ENCODE data around the gene FN1. TPM values are rescaled to one million over a fixed set of nuclear protein-coding genes. Genes with fewer than 3 reads are reported as not detected.
A peak's percentile ranks its signal among the peaks of the same experiment; 100 is the strongest.

The FN1 gene
- total RNA-seq, 6 experiments from 2014 or later: 938 to 2,279 (median 1,324) TPM

DNA sequence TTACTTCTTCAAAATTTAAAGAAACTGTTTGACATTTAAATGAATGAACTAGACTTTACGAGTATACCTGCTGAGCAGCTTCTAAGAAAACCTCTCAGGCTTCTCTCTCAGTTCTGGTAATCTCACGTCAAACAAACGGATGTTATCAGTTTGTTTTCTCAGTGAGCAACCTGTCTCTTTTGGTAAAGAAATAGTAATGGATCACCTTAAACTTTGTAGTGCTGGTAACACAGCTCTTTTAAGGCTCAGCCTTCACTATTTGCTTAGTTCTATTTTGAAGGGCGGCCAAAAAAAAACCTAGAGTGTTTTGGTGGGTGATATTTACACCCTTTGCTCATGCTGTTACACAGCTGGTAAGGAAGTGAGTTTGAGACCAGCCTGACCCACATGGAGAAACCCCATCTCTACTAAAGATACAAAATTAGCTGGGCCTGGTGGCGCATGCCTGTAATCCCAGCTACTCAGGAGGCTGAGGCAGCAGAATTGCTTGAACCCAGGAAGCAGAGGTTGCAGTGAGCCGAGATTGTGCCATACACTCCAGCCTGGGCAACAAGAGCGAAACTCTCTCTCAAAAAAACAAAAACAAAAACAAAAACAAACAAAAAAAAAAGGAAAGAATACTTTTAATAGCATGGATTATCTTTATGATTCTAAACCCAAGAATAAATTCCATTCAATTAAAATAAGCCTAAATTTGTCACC lies 15.9 kb downstream of the FN1 start:
- no peaks in the 10 kb centered on the region for H3K9me3 ChIP-seq
- H3K27ac ChIP-seq: peak overlapping the region; percentile 19 to 89 (median 71)
- 38% methylated on average over 7 of the region's 7 CpGs for WGBS (ENCODE audit: insufficient coverage, low coverage, low lambda C conversion rate, missing lambda C conversion rate)
- peaks cover 0 to 82% (median 22%) of the 10 kb centered on the region in 4 donors for H3K4me1 ChIP-seq
- peaks cover 3 to 50% (median 20%) of the 10 kb centered on the region in 4 donors for H3K36me3 ChIP-seq
- H3K4me3 ChIP-seq: no peak overlapping the region
- H3K27me3 ChIP-seq: no peaks in the 10 kb centered on the region
- intact Hi-C loops (cut with DNase I): no loop called here
- no peak for TF ChIP-seq POLR2A (IDR thresholded peaks at IDR 0.05)
- TF ChIP-seq, protein P1, sequence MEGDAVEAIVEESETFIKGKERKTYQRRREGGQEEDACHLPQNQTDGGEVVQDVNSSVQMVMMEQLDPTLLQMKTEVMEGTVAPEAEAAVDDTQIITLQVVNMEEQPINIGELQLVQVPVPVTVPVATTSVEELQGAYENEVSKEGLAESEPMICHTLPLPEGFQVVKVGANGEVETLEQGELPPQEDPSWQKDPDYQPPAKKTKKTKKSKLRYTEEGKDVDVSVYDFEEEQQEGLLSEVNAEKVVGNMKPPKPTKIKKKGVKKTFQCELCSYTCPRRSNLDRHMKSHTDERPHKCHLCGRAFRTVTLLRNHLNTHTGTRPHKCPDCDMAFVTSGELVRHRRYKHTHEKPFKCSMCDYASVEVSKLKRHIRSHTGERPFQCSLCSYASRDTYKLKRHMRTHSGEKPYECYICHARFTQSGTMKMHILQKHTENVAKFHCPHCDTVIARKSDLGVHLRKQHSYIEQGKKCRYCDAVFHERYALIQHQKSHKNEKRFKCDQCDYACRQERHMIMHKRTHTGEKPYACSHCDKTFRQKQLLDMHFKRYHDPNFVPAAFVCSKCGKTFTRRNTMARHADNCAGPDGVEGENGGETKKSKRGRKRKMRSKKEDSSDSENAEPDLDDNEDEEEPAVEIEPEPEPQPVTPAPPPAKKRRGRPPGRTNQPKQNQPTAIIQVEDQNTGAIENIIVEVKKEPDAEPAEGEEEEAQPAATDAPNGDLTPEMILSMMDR (IDR thresholded peaks at IDR 0.05): no peak
- DNase-seq (no peak), ATAC-seq (peak in 3 of 4 donors; percentile 11 to 37 (median 37))

DNA sequence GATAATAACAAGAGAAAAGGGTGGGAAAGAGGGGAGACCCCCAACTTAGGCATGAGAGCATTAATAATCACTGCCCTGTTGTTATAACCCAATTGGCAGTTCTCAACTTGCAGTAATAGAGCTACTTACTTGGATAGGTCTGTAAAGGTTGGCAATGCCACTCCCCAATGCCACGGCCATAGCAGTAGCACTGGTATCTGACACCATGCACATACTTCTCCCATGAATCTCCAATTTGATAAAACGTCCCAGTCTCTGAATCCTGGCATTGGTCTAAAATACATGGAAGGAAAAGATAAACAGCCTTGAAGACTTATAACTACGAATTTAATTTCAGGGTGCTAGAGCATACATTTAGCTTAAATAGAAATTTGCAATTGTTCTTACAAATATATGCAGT lies 16.8 kb downstream of the FN1 start:
- Histone ChIP-seq H3K36me3 (peaks cover 3 to 41% (median 20%) of the 10 kb centered on the region in 4 donors), H3K4me3 (no peak overlapping the region), H3K4me1 (peaks cover 0 to 84% (median 26%) of the 10 kb centered on the region in 4 donors), H3K9me3 (no peaks in the 10 kb centered on the region), H3K27ac (peak overlapping the region; percentile 37 to 89 (median 71)), H3K27me3 (no peaks in the 10 kb centered on the region)
- ATAC-seq (peak in 3 of 4 donors; percentile 5 to 17 (median 7)), DNase-seq (no peak)
- WGBS (ENCODE audit: insufficient coverage, low coverage, low lambda C conversion rate, missing lambda C conversion rate): 23% methylated on average over 3 of the region's 3 CpGs
- TF ChIP-seq POLR2A (IDR thresholded peaks at IDR 0.05): no peak
- TF ChIP-seq, protein P1 (IDR thresholded peaks at IDR 0.05): no peak
- intact Hi-C loops (cut with DNase I): no loop called here

DNA sequence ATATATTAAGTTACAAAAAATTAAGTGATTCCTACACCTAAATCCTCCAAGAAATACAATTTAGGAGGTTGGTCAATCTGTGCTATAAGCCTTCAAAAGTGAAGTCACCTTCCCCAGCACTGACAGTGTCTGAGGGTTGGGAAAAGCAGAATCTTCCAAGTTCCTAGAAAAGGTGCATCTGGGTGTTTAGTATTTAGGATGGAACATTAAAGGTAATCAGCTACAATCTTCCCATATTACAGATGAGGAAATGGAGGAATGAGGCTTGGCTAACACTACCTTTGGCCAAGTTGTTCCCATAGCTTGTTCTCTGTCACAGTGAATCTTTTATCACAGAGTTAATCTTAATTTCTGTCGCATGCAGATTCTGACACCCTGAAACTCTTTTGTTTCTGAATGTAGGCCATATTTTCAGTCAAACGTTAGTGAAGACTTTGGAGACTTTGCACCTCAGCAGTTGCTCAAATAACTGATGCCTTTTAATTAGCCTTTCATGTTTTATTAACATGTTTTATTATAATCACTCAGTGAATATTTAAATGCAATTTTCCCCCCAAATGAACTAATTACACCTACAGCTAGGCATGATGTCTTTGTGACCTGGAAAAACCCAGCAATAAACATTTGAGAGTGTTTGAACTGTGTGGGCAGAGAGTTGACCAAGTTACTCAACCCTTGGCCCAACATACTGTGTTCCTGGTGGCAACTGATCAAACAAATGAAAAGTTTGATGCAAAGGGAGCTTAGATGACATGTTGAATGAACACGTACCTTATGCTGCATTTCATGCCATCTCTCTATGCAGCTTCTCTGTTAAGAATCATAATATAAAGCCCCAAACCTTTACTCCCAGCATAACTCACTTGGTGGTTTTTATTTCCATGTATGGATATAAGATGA lies 17.6 kb downstream of the FN1 start:
- Histone ChIP-seq H3K4me1 (peaks cover 0 to 81% (median 26%) of the 10 kb centered on the region in 4 donors), H3K27me3 (no peaks in the 10 kb centered on the region), H3K27ac (peak overlapping the region; percentile 37 to 89 (median 71)), H3K4me3 (no peak overlapping the region), H3K36me3 (peaks cover 0 to 41% (median 18%) of the 10 kb centered on the region in 4 donors), H3K9me3 (no peaks in the 10 kb centered on the region)
- 27% methylated on average over 3 of the region's 3 CpGs for WGBS (ENCODE audit: insufficient coverage, low coverage, low lambda C conversion rate, missing lambda C conversion rate)
- peak; percentile 53 to 75 (median 62) for ATAC-seq
- intact Hi-C loops (cut with DNase I): no loop called here
- DNase-seq: peak in 1 of 3 donors; percentile 73
- TF ChIP-seq, protein P1 (IDR thresholded peaks at IDR 0.05): no peak
- TF ChIP-seq POLR2A (IDR thresholded peaks at IDR 0.05): no peak

DNA sequence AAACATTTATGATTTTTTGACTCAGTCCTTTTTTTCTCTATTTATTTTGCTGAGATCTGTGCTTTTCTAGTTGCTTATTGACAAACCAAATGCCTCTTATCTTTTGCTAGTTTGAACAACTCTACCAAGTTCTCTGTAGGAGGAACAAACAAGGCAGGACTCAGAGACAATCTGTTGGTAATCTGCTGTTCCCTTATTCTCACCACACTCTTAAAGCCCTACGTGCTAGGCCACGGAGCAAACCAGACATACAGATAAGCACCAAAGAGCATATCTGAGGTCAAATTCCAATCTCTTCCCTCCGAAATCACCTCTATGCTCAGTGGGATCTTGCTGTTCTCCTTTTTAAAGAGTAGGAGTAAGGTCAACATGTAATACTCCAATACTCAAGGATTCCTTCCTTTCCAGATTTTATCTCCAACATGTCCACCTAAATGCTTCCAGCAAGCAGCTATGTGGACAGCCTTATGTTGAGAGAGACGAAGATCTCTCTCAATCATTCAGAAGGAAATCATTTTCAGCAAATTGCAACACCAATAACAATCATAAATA lies 18.4 kb downstream of the FN1 start:
- Histone ChIP-seq H3K36me3 (peaks cover 0 to 42% (median 17%) of the 10 kb centered on the region in 4 donors), H3K27ac (peak overlapping the region; percentile 37 to 89 (median 71)), H3K4me3 (no peak overlapping the region), H3K4me1 (peaks cover 0 to 76% (median 22%) of the 10 kb centered on the region in 4 donors), H3K27me3 (no peaks in the 10 kb centered on the region), H3K9me3 (no peaks in the 10 kb centered on the region)
- TF ChIP-seq, protein P1 (IDR thresholded peaks at IDR 0.05): no peak
- TF ChIP-seq POLR2A (IDR thresholded peaks at IDR 0.05): no peak
- WGBS (ENCODE audit: insufficient coverage, low coverage, low lambda C conversion rate, missing lambda C conversion rate): 19% methylated on average over 4 of the region's 4 CpGs
- DNase-seq (no peak), ATAC-seq (peak; percentile 49 to 76 (median 60))
- intact Hi-C loops (cut with DNase I): no loop called here
